Endothelial cell of umbilical vein (primary cell): ENCODE results near the gene CDH15.

Source experiments
- CTCF ChIP-seq, 2 donors: IDR thresholded peaks; 1 replicate in 1 of 2; 2 replicates in 1 of 2; pipeline ENCODE4 v1.5.1; 2011; ENCODE audit warnings: low read length in 2 of 2, mild to moderate bottlenecking in 2 of 2, moderate library complexity in 2 of 2, control low read depth in 1 of 2, inconsistent platforms in 1 of 2, low read depth in 1 of 2; ENCODE audit not compliant: insufficient read depth in 1 of 2; ENCODE audit errors: extremely low read depth in 1 of 2
- EZH2 ChIP-seq: IDR thresholded peaks from 2 replicates; pipeline ENCODE4 v1.6.1; 2012; ENCODE audit warnings: borderline replicate concordance, low read depth, mild to moderate bottlenecking, moderate library complexity, low read length, inconsistent platforms; ENCODE audit not compliant: severe bottlenecking
- GATA2 ChIP-seq: IDR thresholded peaks from 2 replicates; pipeline ENCODE4 v1.7.0; 2011; ENCODE audit warnings: low read depth, mild to moderate bottlenecking, moderate library complexity, mixed read lengths, low read length; ENCODE audit not compliant: insufficient read length, insufficient read depth
- JUN ChIP-seq: IDR thresholded peaks from 2 replicates; pipeline ENCODE4 v1.6.1; 2011; ENCODE audit warnings: borderline replicate concordance, low read depth; ENCODE audit not compliant: insufficient read length, insufficient read depth
- MAX ChIP-seq: IDR thresholded peaks from 2 replicates; pipeline ENCODE4 v1.6.1; 2011; ENCODE audit not compliant: insufficient read depth, insufficient read length
- POLR2A ChIP-seq: IDR thresholded peaks from 2 replicates; pipeline ENCODE4 v1.6.1; 2012; ENCODE audit warnings: low read depth, mild to moderate bottlenecking, control low read depth, low read length
- POLR2AphosphoS5 ChIP-seq: IDR thresholded peaks from 2 replicates; pipeline ENCODE4 v1.6.1; 2012; ENCODE audit warnings: low read depth, mild to moderate bottlenecking, control low read depth, low read length, moderate library complexity; ENCODE audit not compliant: insufficient read depth

GRCh38 chr16:89199241-89200123, 27.9 kb downstream of the CDH15 start:
- TF ChIP-seq CTCF (IDR thresholded peaks at IDR 0.05; ENCODE audit: extremely low read depth in 1 of 2, insufficient read depth in 1 of 2, low read depth in 1 of 2, low read length in 2 of 2) = no peak
- no peak for TF ChIP-seq POLR2A
- no peak for TF ChIP-seq EZH2
- TF ChIP-seq MAX = no peak
- TF ChIP-seq POLR2AphosphoS5 = no peak
- TF ChIP-seq GATA2 = no peak
- no peak for TF ChIP-seq JUN
